ENCODE results near the gene UQCC3. TPM values are rescaled to one million over a fixed set of nuclear protein-coding genes. Genes with fewer than 3 reads are reported as not detected.
A peak's percentile ranks its signal among the peaks of the same experiment; 100 is the strongest.

The UQCC3 gene
- total and polyA plus RNA-seq, 10 of the 15 experiments (the other 5 are each of a cell fraction or from before 2014, with no cell fraction given), result 1.3 to 20.5 (median 8.2) TPM

- TF ChIP-seq MEF2B (IDR thresholded peaks at IDR 0.05; ENCODE audit: partially characterized antibody, poor library complexity, severe bottlenecking) (no peak), SREBF2 (IDR thresholded peaks at IDR 0.05; ENCODE audit: low read length) (no peak), TCF7 (IDR thresholded peaks at IDR 0.05; ENCODE audit: borderline replicate concordance) (peak; percentile 54; the same call in 1 of the 2 replicates), KAT2A (conservative IDR thresholded peaks at IDR 0.05; ENCODE audit: control insufficient read depth, low read depth, low read length) (no peak), CBX5 (IDR thresholded peaks at IDR 0.05; ENCODE audit: low read depth) (no peak), SP1 (IDR thresholded peaks at IDR 0.05; ENCODE audit: low read depth, low read length) (peak; percentile 47), CHD4 (IDR thresholded peaks at IDR 0.05) (no peak), EZH2 (IDR thresholded peaks at IDR 0.05; ENCODE audit: borderline replicate concordance, control insufficient read depth, low read depth, low read length) (no peak), SMAD1 (IDR thresholded peaks at IDR 0.05; ENCODE audit: low read depth, partially characterized antibody) (no peak), ZNF592 (IDR thresholded peaks at IDR 0.05) (no peak), BRCA1 (IDR thresholded peaks at IDR 0.05; ENCODE audit: low read depth, low read length) (no peak), NFIC (IDR thresholded peaks at IDR 0.05; ENCODE audit: low read depth, low read length) (no peak), SIN3A (IDR thresholded peaks at IDR 0.05; ENCODE audit: low read depth, low read length) (no peak), CEBPB (IDR thresholded peaks at IDR 0.05; ENCODE audit: borderline replicate concordance in 1 of 2, low read depth in 2 of 2, low read length in 2 of 2) (no peak), TAF1 (IDR thresholded peaks at IDR 0.05; ENCODE audit: borderline replicate concordance, low read depth, low read length) (peak; percentile 74), FOXM1 (IDR thresholded peaks at IDR 0.05; ENCODE audit: low read depth, low read length) (peak; percentile 32; the same call in 1 of the 2 replicates), CEBPZ (IDR thresholded peaks at IDR 0.05; ENCODE audit: low read depth, low read length) (no peak), MLLT1 (IDR thresholded peaks at IDR 0.05) (no peak; the same call in 1 of the 2 replicates), FOS (IDR thresholded peaks at IDR 0.05; ENCODE audit: borderline replicate concordance, extremely low read depth, insufficient read length) (no peak), MTA3 (IDR thresholded peaks at IDR 0.05; ENCODE audit: borderline replicate concordance, low read length) (no peak; the same call in 1 of the 2 replicates), YBX1 (IDR thresholded peaks at IDR 0.05) (no peak), ZNF274 (IDR thresholded peaks at IDR 0.05; ENCODE audit: insufficient read depth, insufficient read length) (no peak)
These were observed at the start of gene UQCC3, which contains the start of gene LBHD1 (continued) for GRCh38 chr11:62671608-62672389.
